Measurements from ENCODE around the gene CFAP20DC. TPM values are rescaled to one million over a fixed set of nuclear protein-coding genes. Genes with fewer than 3 reads are reported as not detected.
"Not testable (repeated sequence)": the region's sequence is repeated elsewhere in the genome, so short reads cannot be mapped to it uniquely, and the experiment has no call there.

CFAP20DC gene
- total RNA-seq, 4 donors from 2014 or later = 0.13 to 1.6 (median 0.35) TPM; not detected in 1

DNA sequence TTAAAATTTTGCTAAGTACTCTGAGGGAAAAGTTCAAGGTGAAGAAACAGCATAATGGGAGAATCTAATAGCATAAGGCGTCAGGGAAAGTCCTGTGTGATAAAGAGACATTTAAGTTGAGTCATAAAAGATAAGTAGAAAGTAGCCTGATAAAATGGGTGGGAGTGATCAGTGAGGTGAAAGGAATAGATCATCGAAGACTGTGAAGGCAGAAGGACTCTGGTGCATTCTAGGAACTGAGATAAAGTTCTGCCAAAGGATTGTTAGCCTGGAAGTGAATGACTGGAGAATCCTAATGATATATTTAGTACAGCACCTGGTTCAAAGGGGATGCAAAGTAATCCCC lies 149.9 kb downstream of the CFAP20DC start:
- Histone ChIP-seq H3K4me1 (no peaks in the 10 kb centered on the region), H3K27ac (no peak overlapping the region), H3K4me3 (no peak overlapping the region), H3K36me3 (no peaks in the 10 kb centered on the region), H3K9me3 (peaks cover 0 to 10% (median 0%) of the 10 kb centered on the region in 3 donors), H3K27me3 (no peaks in the 10 kb centered on the region)
- WGBS, 2 donors (ENCODE audit: low coverage in 1 of 2) = 11 to 33% methylated on average over 1 to 2 of the region's 2 CpGs
- no peak for ATAC-seq
- TF ChIP-seq POLR2A (IDR thresholded peaks at IDR 0.05) (no peak), EP300 (IDR thresholded peaks at IDR 0.05) (no peak)
- TF ChIP-seq, protein P1, sequence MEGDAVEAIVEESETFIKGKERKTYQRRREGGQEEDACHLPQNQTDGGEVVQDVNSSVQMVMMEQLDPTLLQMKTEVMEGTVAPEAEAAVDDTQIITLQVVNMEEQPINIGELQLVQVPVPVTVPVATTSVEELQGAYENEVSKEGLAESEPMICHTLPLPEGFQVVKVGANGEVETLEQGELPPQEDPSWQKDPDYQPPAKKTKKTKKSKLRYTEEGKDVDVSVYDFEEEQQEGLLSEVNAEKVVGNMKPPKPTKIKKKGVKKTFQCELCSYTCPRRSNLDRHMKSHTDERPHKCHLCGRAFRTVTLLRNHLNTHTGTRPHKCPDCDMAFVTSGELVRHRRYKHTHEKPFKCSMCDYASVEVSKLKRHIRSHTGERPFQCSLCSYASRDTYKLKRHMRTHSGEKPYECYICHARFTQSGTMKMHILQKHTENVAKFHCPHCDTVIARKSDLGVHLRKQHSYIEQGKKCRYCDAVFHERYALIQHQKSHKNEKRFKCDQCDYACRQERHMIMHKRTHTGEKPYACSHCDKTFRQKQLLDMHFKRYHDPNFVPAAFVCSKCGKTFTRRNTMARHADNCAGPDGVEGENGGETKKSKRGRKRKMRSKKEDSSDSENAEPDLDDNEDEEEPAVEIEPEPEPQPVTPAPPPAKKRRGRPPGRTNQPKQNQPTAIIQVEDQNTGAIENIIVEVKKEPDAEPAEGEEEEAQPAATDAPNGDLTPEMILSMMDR (IDR thresholded peaks at IDR 0.05) = no peak

DNA sequence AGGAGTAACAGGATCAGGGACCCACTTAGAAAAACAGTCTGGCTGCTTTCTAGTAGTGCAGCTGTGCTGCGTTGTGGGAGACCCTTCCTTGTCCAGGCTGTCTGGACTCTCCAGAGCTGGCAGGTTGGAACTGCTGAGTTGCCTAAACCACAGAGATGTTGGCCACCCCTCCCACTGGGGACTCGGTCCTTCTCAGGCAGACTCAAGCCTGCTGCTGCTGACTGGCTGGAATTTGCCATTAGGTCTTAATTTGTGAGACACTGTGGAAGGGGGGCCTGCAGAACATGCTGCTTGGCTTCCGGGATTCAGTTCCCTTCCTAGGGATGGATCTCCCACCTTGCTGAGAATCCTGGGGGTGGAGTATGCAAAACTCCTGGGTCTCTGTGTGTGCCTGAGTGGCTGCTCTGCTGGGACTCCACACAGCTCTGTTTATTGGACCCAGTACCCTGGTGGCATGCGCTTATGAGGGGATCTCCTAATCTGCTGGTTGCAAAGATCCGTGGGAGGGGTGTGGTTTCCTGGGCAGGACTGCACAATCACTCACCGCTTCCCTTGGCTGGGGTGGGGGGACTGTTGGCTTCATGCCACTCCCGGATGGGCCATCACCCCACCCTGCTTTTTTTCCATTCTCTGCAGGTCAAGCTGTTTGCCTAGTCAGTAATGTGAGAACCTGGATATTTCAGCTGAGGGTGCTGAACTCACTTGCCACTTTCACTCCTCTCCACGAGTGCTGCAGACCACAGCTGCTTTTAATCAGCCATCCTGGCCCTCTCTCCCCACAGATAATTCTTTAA lies 150.5 kb downstream of the CFAP20DC start:
- Histone ChIP-seq H3K36me3 (no peaks in the 10 kb centered on the region), H3K9me3 (peaks cover 0 to 16% (median 0%) of the 10 kb centered on the region in 3 donors), H3K27me3 (no peaks in the 10 kb centered on the region), H3K4me3 (no peak overlapping the region), H3K4me1 (no peaks in the 10 kb centered on the region), H3K27ac (no peak overlapping the region)
- TF ChIP-seq POLR2A (IDR thresholded peaks at IDR 0.05) = no peak
- TF ChIP-seq EP300 (IDR thresholded peaks at IDR 0.05) = no peak
- no peak for TF ChIP-seq POLR2AphosphoS5 (IDR thresholded peaks at IDR 0.05)
- TF ChIP-seq, protein P1 (IDR thresholded peaks at IDR 0.05) = no peak
- 6 to 43% methylated on average over 3 of the region's 8 CpGs for WGBS, 2 donors (ENCODE audit: low coverage in 1 of 2)
- peak; percentile 74 for ATAC-seq

DNA sequence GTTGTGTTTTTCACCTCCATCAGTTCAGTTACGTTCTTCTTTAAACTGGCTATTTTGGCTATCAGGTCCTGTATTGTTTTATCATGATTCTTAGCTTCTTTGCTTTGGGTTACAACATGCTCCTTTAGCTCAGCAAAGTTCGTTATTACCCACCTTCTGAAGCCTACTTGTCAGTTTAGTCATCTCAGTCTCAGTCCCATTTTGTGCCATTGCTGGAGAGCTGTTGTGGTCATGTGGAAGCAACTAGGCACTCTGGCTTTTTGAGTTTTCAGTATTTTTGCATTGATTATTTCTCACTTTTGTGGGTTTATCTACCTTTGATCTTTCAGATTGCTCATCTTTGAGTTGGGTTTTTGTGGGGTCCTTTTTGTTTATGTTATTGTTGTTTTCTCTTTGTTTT lies 151.3 kb downstream of the CFAP20DC start:
- H3K27me3 ChIP-seq = no peaks in the 10 kb centered on the region
- 100% methylated on average over 1 to 2 of the region's 2 CpGs for WGBS, 2 donors (ENCODE audit: low coverage in 1 of 2)
- no peak for TF ChIP-seq EP300 (IDR thresholded peaks at IDR 0.05)
- TF ChIP-seq POLR2A (IDR thresholded peaks at IDR 0.05) = no peak
- TF ChIP-seq, protein P1 (IDR thresholded peaks at IDR 0.05) = no peak
- TF ChIP-seq POLR2AphosphoS5 (IDR thresholded peaks at IDR 0.05) = no peak
- H3K9me3 ChIP-seq = peaks cover 0 to 20% (median 0%) of the 10 kb centered on the region in 3 donors
- no peak overlapping the region for H3K27ac ChIP-seq
- no peak for ATAC-seq
- H3K4me1 ChIP-seq = no peaks in the 10 kb centered on the region
- H3K4me3 ChIP-seq = no peak overlapping the region
- H3K36me3 ChIP-seq = no peaks in the 10 kb centered on the region

DNA sequence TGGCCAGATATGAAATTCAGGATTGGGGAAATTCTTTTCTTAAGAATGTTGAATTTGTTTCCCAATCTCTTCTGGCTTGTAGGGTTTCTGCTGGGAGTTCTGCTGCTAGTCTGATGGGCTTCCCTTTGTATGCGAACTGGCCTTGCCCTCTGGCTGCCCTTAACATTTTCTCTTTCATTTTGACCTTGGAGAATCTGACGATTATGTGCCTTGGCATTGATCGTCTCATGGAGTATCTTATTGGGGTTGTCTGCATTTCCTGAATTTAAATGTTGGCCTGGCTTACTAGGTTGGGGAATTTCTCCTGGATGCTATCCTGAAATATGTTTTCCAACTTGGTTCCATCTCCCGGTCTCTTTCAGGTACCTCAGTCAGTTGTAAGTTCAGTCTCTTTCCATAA lies 152.2 kb downstream of the CFAP20DC start:
- H3K9me3 ChIP-seq = peaks cover 0 to 20% (median 0%) of the 10 kb centered on the region in 3 donors
- H3K27ac ChIP-seq = no peak overlapping the region
- H3K36me3 ChIP-seq = no peaks in the 10 kb centered on the region
- no peak for ATAC-seq
- 60 to 80% methylated on average over 4 of the region's 4 CpGs for WGBS, 2 donors (ENCODE audit: low coverage in 1 of 2)
- no peak overlapping the region for H3K4me3 ChIP-seq
- TF ChIP-seq, protein P1 (IDR thresholded peaks at IDR 0.05) = no peak
- TF ChIP-seq EP300 (IDR thresholded peaks at IDR 0.05) (no peak), POLR2A (IDR thresholded peaks at IDR 0.05) (no peak), POLR2AphosphoS5 (IDR thresholded peaks at IDR 0.05) (no peak)
- no peaks in the 10 kb centered on the region for H3K27me3 ChIP-seq
- no peaks in the 10 kb centered on the region for H3K4me1 ChIP-seq

DNA sequence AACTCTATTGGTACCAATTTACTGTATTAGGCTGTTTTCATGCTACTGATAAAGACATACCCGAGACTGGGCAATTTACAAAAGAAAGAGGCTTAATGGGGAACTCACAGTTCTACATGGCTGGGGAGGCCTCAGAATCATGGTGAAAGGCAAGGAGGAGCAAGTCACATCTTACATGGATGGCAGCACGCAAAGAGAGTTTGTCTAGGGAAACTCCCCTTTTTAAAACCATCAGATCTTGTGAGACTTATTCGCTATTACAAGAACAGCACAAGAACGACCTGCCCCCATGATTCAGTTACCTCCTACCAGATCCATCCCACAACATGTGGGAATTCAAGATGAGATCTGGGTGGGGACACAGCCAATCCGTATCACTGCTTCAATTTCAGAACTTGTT lies 154.1 kb downstream of the CFAP20DC start:
- H3K4me3 ChIP-seq, ATAC-seq, H3K27me3 ChIP-seq, H3K27ac ChIP-seq, H3K4me1 ChIP-seq, H3K36me3 ChIP-seq: not testable (repeated sequence)
- peaks cover 0 to 20% (median 0%) of the 10 kb centered on the region in 3 donors for H3K9me3 ChIP-seq
- whole genome bisulfite sequencing, 2 donors (ENCODE audit: low coverage in 1 of 2) = 93 to 95% methylated on average over 4 to 5 of the region's 5 CpGs

DNA sequence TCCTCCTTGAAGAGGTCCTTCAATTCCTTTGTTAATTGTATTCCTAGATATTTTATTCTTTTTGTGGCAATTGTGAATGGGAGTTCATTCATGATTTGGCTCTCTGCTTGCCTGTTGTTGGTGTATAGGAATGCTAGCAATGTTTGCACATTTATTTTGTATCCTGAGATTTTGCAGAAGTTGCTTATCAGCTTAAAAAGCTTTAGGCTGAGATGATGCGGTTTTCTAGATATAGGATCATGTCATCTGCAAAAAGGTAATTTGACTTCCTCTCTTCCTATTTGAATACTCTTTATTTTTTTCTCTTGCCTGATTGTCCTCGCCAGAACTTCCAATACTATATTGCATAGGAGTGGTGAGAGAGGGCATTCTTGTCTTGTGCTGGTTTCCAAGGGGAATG lies 157.3 kb downstream of the CFAP20DC start:
- not testable (repeated sequence) for ATAC-seq, H3K27me3 ChIP-seq, H3K36me3 ChIP-seq, H3K4me1 ChIP-seq, H3K27ac ChIP-seq, H3K4me3 ChIP-seq
- 60 to 64% methylated on average over 2 of the region's 2 CpGs for WGBS, 2 donors (ENCODE audit: low coverage in 1 of 2)
- peaks cover 0 to 20% (median 0%) of the 10 kb centered on the region in 3 donors for H3K9me3 ChIP-seq

Data from gastroesophageal sphincter (tissue), 4 donors.